ENCODE results near the gene SPTA1. TPM values are rescaled to one million over a fixed set of nuclear protein-coding genes. Genes with fewer than 3 reads are reported as not detected.
"Not testable (repeated sequence)": the region's sequence is repeated elsewhere in the genome, so short reads cannot be mapped to it uniquely, and the experiment has no call there.

Gene SPTA1
- not detected for polyA plus RNA-seq (2012; ENCODE audit: insufficient read depth, insufficient read length)

GRCh38 chr1:158686111-158687009, at the start of gene SPTA1:
TSS of gene SPTA1 (minus strand) at chr1:158686715. CDS start at chr1:158686517, 198 bp downstream.
- no peak within 1 kb of the TSS for H3K4me3 ChIP-seq (ENCODE audit: low read length)
- no peak for DNase-seq (ENCODE audit: low read depth, low spot score)

GRCh38 chr1:158735848-158736247, 49.3 kb upstream of the SPTA1 start:
- no peak overlapping the region for H3K4me3 ChIP-seq (ENCODE audit: low read length)
- no peak for DNase-seq (ENCODE audit: low read depth, low spot score)

GRCh38 chr1:158732524-158732923, 46.0 kb upstream of the SPTA1 start:
- H3K4me3 ChIP-seq (ENCODE audit: low read length): no peak overlapping the region
- DNase-seq (ENCODE audit: low read depth, low spot score): no peak

GRCh38 chr1:158731707-158732106, 45.2 kb upstream of the SPTA1 start:
- DNase-seq (ENCODE audit: low read depth, low spot score): no peak
- no peak overlapping the region for H3K4me3 ChIP-seq (ENCODE audit: low read length)

GRCh38 chr1:158730453-158730852, 43.9 kb upstream of the SPTA1 start:
- H3K4me3 ChIP-seq (ENCODE audit: low read length): no peak overlapping the region
- DNase-seq (ENCODE audit: low read depth, low spot score): no peak

GRCh38 chr1:158728510-158729225, 42.2 kb upstream of the SPTA1 start:
- no peak for DNase-seq (ENCODE audit: low read depth, low spot score)
- H3K4me3 ChIP-seq (ENCODE audit: low read length): no peak overlapping the region

GRCh38 chr1:158724442-158724841, 37.9 kb upstream of the SPTA1 start:
- no peak overlapping the region for H3K4me3 ChIP-seq (ENCODE audit: low read length)
- no peak for DNase-seq (ENCODE audit: low read depth, low spot score)

GRCh38 chr1:158720620-158721019, 34.1 kb upstream of the SPTA1 start, which contains the start of gene OR6K3:
TSS of gene OR6K3 (minus strand) at chr1:158720720. CDS start at chr1:158718115, 2,605 bp downstream.
- DNase-seq (ENCODE audit: low read depth, low spot score): no peak
- no peak within 1 kb of the TSS for H3K4me3 ChIP-seq (ENCODE audit: low read length)

- H3K4me3 ChIP-seq (ENCODE audit: low read length): no peak overlapping the region
- DNase-seq (ENCODE audit: low read depth, low spot score): no peak
These were observed 33.1 kb upstream of the SPTA1 start for GRCh38 chr1:158719664-158720063.

- H3K4me3 ChIP-seq (ENCODE audit: low read length): no peak overlapping the region
- DNase-seq (ENCODE audit: low read depth, low spot score): no peak
These were observed 30.8 kb upstream of the SPTA1 start for GRCh38 chr1:158717344-158717743.

- peak; percentile 28 for DNase-seq (ENCODE audit: low read depth, low spot score)
- H3K4me3 ChIP-seq (ENCODE audit: low read length): no peak overlapping the region
These were observed 29.8 kb upstream of the SPTA1 start for GRCh38 chr1:158716335-158716734.

GRCh38 chr1:158714754-158715153, 28.2 kb upstream of the SPTA1 start:
- no peak for DNase-seq (ENCODE audit: low read depth, low spot score)
- H3K4me3 ChIP-seq (ENCODE audit: low read length): no peak overlapping the region

- no peak overlapping the region for H3K4me3 ChIP-seq (ENCODE audit: low read length)
- DNase-seq (ENCODE audit: low read depth, low spot score): no peak
These were observed 24.6 kb upstream of the SPTA1 start for GRCh38 chr1:158711098-158711497.

- no peak for DNase-seq (ENCODE audit: low read depth, low spot score)
- no peak overlapping the region for H3K4me3 ChIP-seq (ENCODE audit: low read length)
These were observed 19.6 kb upstream of the SPTA1 start for GRCh38 chr1:158706096-158706495.

- H3K4me3 ChIP-seq (ENCODE audit: low read length): no peak within 1 kb of the TSS
- DNase-seq (ENCODE audit: low read depth, low spot score): no peak
These were observed 14.0 kb upstream of the SPTA1 start, which contains the start of gene OR6K2 for GRCh38 chr1:158700552-158700951. TSS of gene OR6K2 (minus strand) at chr1:158700652. CDS start at chr1:158700652, 0 bp downstream.

- H3K4me3 ChIP-seq (ENCODE audit: low read length): no peak overlapping the region
- no peak for DNase-seq (ENCODE audit: low read depth, low spot score)
These were observed 8.1 kb upstream of the SPTA1 start for GRCh38 chr1:158694596-158694995.

GRCh38 chr1:158692356-158692755, 5.8 kb upstream of the SPTA1 start:
- H3K4me3 ChIP-seq (ENCODE audit: low read length): no peak overlapping the region
- no peak for DNase-seq (ENCODE audit: low read depth, low spot score)

- no peak for DNase-seq (ENCODE audit: low read depth, low spot score)
- H3K4me3 ChIP-seq (ENCODE audit: low read length): no peak overlapping the region
These were observed 5.4 kb upstream of the SPTA1 start for GRCh38 chr1:158691907-158692306.

GRCh38 chr1:158691149-158691548, 4.6 kb upstream of the SPTA1 start:
- not testable (repeated sequence) for DNase-seq (ENCODE audit: low read depth, low spot score); H3K4me3 ChIP-seq (ENCODE audit: low read length)

- no peak for DNase-seq (ENCODE audit: low read depth, low spot score)
These were observed 3.4 kb upstream of the SPTA1 start for GRCh38 chr1:158689875-158690274.

More at GRCh38 chr1:158689875-158690274, 3.4 kb upstream of the SPTA1 start:
- H3K4me3 ChIP-seq (ENCODE audit: low read length): no peak overlapping the region

Measured in Jurkat, Clone E6-1 (cell line).